CD4-positive, alpha-beta memory T cell (primary cell): ENCODE measurements around the gene PES1. TPM values are rescaled to one million over a fixed set of nuclear protein-coding genes. Genes with fewer than 3 reads are reported as not detected.

Experiments used
- CTCF ChIA-PET: fragments of 350-600 bp; sonication (Branson Sonifier 250); formaldehyde crosslinking; loops from one replicate; lab custom pipeline; 2021; ENCODE audit warnings: inconsistent platforms; ENCODE audit not compliant: partially characterized antibody; lab: Charles Lee
- POLR2A ChIA-PET: fragments of 350-600 bp; sonication (Branson Sonifier 250); formaldehyde crosslinking; loops from one replicate; lab custom pipeline; 2021; ENCODE audit not compliant: partially characterized antibody; lab: Charles Lee
- DNase-seq, 5 donors: peaks; one replicate each; pipeline versions ENCODE4 v3.0.0 to v3.0.0-alpha.2; 2020 to 2022; ENCODE audit warnings: mixed read lengths in 1 of 5
- H3K27ac ChIP-seq: one replicate; pipeline ENCODE4 v1.7.0; 2013; ENCODE audit warnings: low read depth, low read length
- H3K27me3 ChIP-seq: 2 replicates; pipeline ENCODE4 v1.7.0; 2013; ENCODE audit warnings: mild to moderate bottlenecking, low read length, moderate library complexity; ENCODE audit not compliant: insufficient read depth
- H3K36me3 ChIP-seq: 2 replicates; pipeline ENCODE4 v1.7.0; 2013; ENCODE audit warnings: mild to moderate bottlenecking, low read length, moderate library complexity; ENCODE audit not compliant: insufficient read depth
- H3K4me1 ChIP-seq: 2 replicates; pipeline ENCODE4 v1.7.0; 2013; ENCODE audit warnings: mild to moderate bottlenecking, low read length, moderate library complexity; ENCODE audit not compliant: insufficient read depth
- H3K4me3 ChIP-seq, 2 donors: one replicate each; pipeline ENCODE4 v1.7.0; 2013; ENCODE audit warnings: low read length in 2 of 2, mild to moderate bottlenecking in 1 of 2
- H3K9me3 ChIP-seq, 2 donors: one replicate each; pipeline ENCODE4 v1.7.0; 2013; ENCODE audit warnings: low read length in 2 of 2, control low read depth in 1 of 2; ENCODE audit not compliant: control insufficient read depth in 1 of 2
- H3K27ac Mint-ChIP-seq, 7 donors: one replicate each; pipeline ENCODE4 v1.8.0; 2020 to 2021; ENCODE audit warnings: mixed read lengths in 7 of 7, mild to moderate bottlenecking in 6 of 7, inconsistent platforms in 3 of 7, moderate library complexity in 3 of 7
- H3K27me3 Mint-ChIP-seq, 2 donors: one replicate each; pipeline ENCODE4 v1.8.0; 2020 to 2021; ENCODE audit warnings: mixed read lengths in 2 of 2
- H3K36me3 Mint-ChIP-seq, 2 donors: one replicate each; pipeline ENCODE4 v1.8.0; 2020 to 2021; ENCODE audit warnings: mixed read lengths in 2 of 2, inconsistent platforms in 1 of 2, mild to moderate bottlenecking in 1 of 2
- H3K4me1 Mint-ChIP-seq, 4 donors: one replicate each; pipeline ENCODE4 v1.8.0; 2020 to 2021; ENCODE audit warnings: mixed read lengths in 4 of 4, mild to moderate bottlenecking in 1 of 4
- H3K4me3 Mint-ChIP-seq, 8 donors: one replicate each; pipeline ENCODE4 v1.8.0; 2020 to 2021; ENCODE audit warnings: mixed read lengths in 8 of 8, mild to moderate bottlenecking in 7 of 8, moderate library complexity in 6 of 8, inconsistent platforms in 3 of 8
- H3K9me3 Mint-ChIP-seq, 8 donors: one replicate each; pipeline ENCODE4 v1.8.0; 2020 to 2021; ENCODE audit warnings: mixed read lengths in 8 of 8, mild to moderate bottlenecking in 5 of 8, inconsistent platforms in 3 of 8, moderate library complexity in 1 of 8
- intact Hi-C: fragments of 100-400 bp; cut with micrococcal nuclease; formaldehyde crosslinking; loops from one replicate; pipeline ENCODE4 v1.15.1; 2023
- polyA plus RNA-seq, 2 donors: library from polyadenylated mRNA; unstranded; fragments of 300-500 nt; fragmentation: Illumina TruSeq; gene quantifications; one replicate each; pipeline ENCODE4 v1.2.3, GENCODE V29; 2021
- total RNA-seq, 2 experiments: library from RNA; stranded (reverse); gene quantifications; one replicate each; pipeline ENCODE4 v1.2.3, GENCODE V29; 2021

Gene PES1
- total and polyA plus RNA-seq, 4 experiments from 2014 or later, result 41.3 to 51.6 (median 49.4) TPM

GRCh38 chr22:30605449-30606110, 13.9 kb upstream of the PES1 start:
- Mint-ChIP-seq H3K4me1 (peaks cover 13 to 30% (median 20%) of the 10 kb centered on the region in 4 donors), H3K27ac (peak overlapping the region in 3 of 7 donors; percentile 23 to 54 (median 28)), H3K9me3 (peaks cover 0 to 2% (median 0%) of the 10 kb centered on the region in 8 donors), H3K27me3 (peaks cover 0 to 1% of the 10 kb centered on the region in 2 donors), H3K4me3 (peak overlapping the region in 5 of 8 donors; percentile 35 to 77 (median 63)), H3K36me3 (no peaks in the 10 kb centered on the region)
- H3K9me3 ChIP-seq, result no peaks in the 10 kb centered on the region
- intact Hi-C loops, result no loop called here
- H3K27ac ChIP-seq, result no peak overlapping the region
- POLR2A ChIA-PET, result interaction anchor here (1.4 to 2.3 kb wide), 3 partner anchors 13 to 364 kb away, joined by 4 to 19 read pairs (median 11); partner anchors contain the start of genes PES1, SLC35E4 and TUG1
- H3K4me1 ChIP-seq, result peaks cover 16% of the 10 kb centered on the region
- no peaks in the 10 kb centered on the region for H3K27me3 ChIP-seq
- DNase-seq, result peak; percentile 17 to 50 (median 23)
- CTCF ChIA-PET, result interaction anchor here (0.8 to 2.7 kb wide), 6 partner anchors 8 to 42 kb away, joined by 3 to 14 read pairs (median 4); partner anchors contain the start of genes PES1 and SLC35E4
- no peak overlapping the region for H3K4me3 ChIP-seq
- no peaks in the 10 kb centered on the region for H3K36me3 ChIP-seq

- ChIA-PET CTCF (interaction anchor here (0.6 to 1.6 kb wide), 6 partner anchors 10 to 33 kb away, joined by 3 to 6 read pairs (median 4); no protein-coding TSS in a partner anchor), POLR2A (interaction anchor here (0.7 kb wide), 1 partner anchor 9 kb away, joined by 3 read pairs; no protein-coding TSS in a partner anchor)
- intact Hi-C loops, result no loop called here
- Mint-ChIP-seq H3K27me3 (peaks cover 0 to 1% of the 10 kb centered on the region in 2 donors), H3K4me1 (peaks cover 13 to 30% (median 20%) of the 10 kb centered on the region in 4 donors), H3K4me3 (no peak overlapping the region), H3K27ac (peak overlapping the region in 1 of 7 donors; percentile 42), H3K36me3 (no peaks in the 10 kb centered on the region), H3K9me3 (peaks cover 0 to 2% (median 0%) of the 10 kb centered on the region in 8 donors)
- no peak for DNase-seq
- H3K27me3 ChIP-seq, result no peaks in the 10 kb centered on the region
- no peaks in the 10 kb centered on the region for H3K36me3 ChIP-seq
- H3K27ac ChIP-seq, result no peak overlapping the region
- H3K4me3 ChIP-seq, result no peak overlapping the region
- no peaks in the 10 kb centered on the region for H3K9me3 ChIP-seq
- H3K4me1 ChIP-seq, result peaks cover 16% of the 10 kb centered on the region
Measured at GRCh38 chr22:30604723-30605122, 13.0 kb upstream of the PES1 start.

GRCh38 chr22:30603801-30604200, 12.1 kb upstream of the PES1 start:
- no peaks in the 10 kb centered on the region for H3K9me3 ChIP-seq
- peak overlapping the region in 1 of 7 donors; percentile 21 for H3K27ac Mint-ChIP-seq
- no peaks in the 10 kb centered on the region for H3K36me3 ChIP-seq

GRCh38 chr22:30602049-30602448, 10.3 kb upstream of the PES1 start:
- DNase-seq, result peak in 3 of 5 donors; percentile 15 to 39 (median 17)
- Histone ChIP-seq H3K9me3 (no peaks in the 10 kb centered on the region), H3K4me3 (no peak overlapping the region), H3K27ac (no peak overlapping the region), H3K27me3 (no peaks in the 10 kb centered on the region), H3K4me1 (peaks cover 10% of the 10 kb centered on the region), H3K36me3 (no peaks in the 10 kb centered on the region)
- Mint-ChIP-seq H3K4me3 (no peak overlapping the region), H3K9me3 (no peaks in the 10 kb centered on the region), H3K27ac (peak overlapping the region in 1 of 7 donors; percentile 68), H3K27me3 (peaks cover 0 to 3% of the 10 kb centered on the region in 2 donors), H3K4me1 (peaks cover 6 to 17% (median 13%) of the 10 kb centered on the region in 4 donors), H3K36me3 (no peaks in the 10 kb centered on the region)
- CTCF ChIA-PET, result interaction anchor here (1.0 kb wide), 1 partner anchor 11 kb away, joined by 3 read pairs; the partner anchor contains the start of gene PES1
- intact Hi-C loops, result loop anchor here (2.0 kb wide), 1 partner anchor 211 kb away; no protein-coding TSS in a partner anchor
- POLR2A ChIA-PET, result interaction anchor here (0.6 kb wide), 1 partner anchor 196 kb away, joined by 3 read pairs; no protein-coding TSS in a partner anchor

More at GRCh38 chr22:30603801-30604200, 12.1 kb upstream of the PES1 start:
- intact Hi-C loops, result loop anchor here (2.0 kb wide), 1 partner anchor 213 kb away; no protein-coding TSS in a partner anchor
- H3K27ac ChIP-seq, result no peak overlapping the region
- H3K27me3 ChIP-seq, result no peaks in the 10 kb centered on the region
- Mint-ChIP-seq H3K27me3 (peaks cover 0 to 1% of the 10 kb centered on the region in 2 donors), H3K4me1 (peaks cover 10 to 26% (median 19%) of the 10 kb centered on the region in 4 donors), H3K4me3 (no peak overlapping the region), H3K9me3 (no peaks in the 10 kb centered on the region), H3K36me3 (no peaks in the 10 kb centered on the region)
- ChIA-PET POLR2A (no interaction called here), CTCF (interaction anchor here (0.9 to 1.6 kb wide), 4 partner anchors 9 to 31 kb away, joined by 3 to 6 read pairs (median 4); no protein-coding TSS in a partner anchor)
- peaks cover 16% of the 10 kb centered on the region for H3K4me1 ChIP-seq
- no peak for DNase-seq
- H3K4me3 ChIP-seq, result no peak overlapping the region

- no peak overlapping the region for H3K4me3 Mint-ChIP-seq
- Histone ChIP-seq H3K36me3 (no peaks in the 10 kb centered on the region), H3K4me1 (peaks cover 9% of the 10 kb centered on the region), H3K9me3 (no peaks in the 10 kb centered on the region), H3K4me3 (no peak overlapping the region), H3K27ac (no peak overlapping the region), H3K27me3 (no peaks in the 10 kb centered on the region)
- no peak overlapping the region for H3K27ac Mint-ChIP-seq
- ChIA-PET POLR2A (no interaction called here), CTCF (interaction anchor here (1.0 kb wide), 2 partner anchors 10 to 32 kb away, joined by 3 to 4 read pairs; partner anchors contain the start of gene PES1)
- no peaks in the 10 kb centered on the region for H3K9me3 Mint-ChIP-seq
- H3K36me3 Mint-ChIP-seq, result no peaks in the 10 kb centered on the region
- no peak for DNase-seq
- peaks cover 6 to 14% (median 10%) of the 10 kb centered on the region in 4 donors for H3K4me1 Mint-ChIP-seq
- peaks cover 0 to 3% of the 10 kb centered on the region in 2 donors for H3K27me3 Mint-ChIP-seq
- intact Hi-C loops, result no loop called here
Measured at GRCh38 chr22:30601464-30601863, 9.8 kb upstream of the PES1 start.

- Histone ChIP-seq H3K27me3 (no peaks in the 10 kb centered on the region), H3K9me3 (no peaks in the 10 kb centered on the region), H3K4me3 (no peak overlapping the region), H3K36me3 (no peaks in the 10 kb centered on the region), H3K4me1 (peaks cover 4% of the 10 kb centered on the region), H3K27ac (no peak overlapping the region)
- no peaks in the 10 kb centered on the region for H3K9me3 Mint-ChIP-seq
- DNase-seq, result no peak
- H3K27me3 Mint-ChIP-seq, result peaks cover 2 to 3% of the 10 kb centered on the region in 2 donors
- H3K27ac Mint-ChIP-seq, result no peak overlapping the region
- CTCF ChIA-PET, result interaction anchor here (1.0 to 1.2 kb wide), 2 partner anchors 32 to 39 kb away, joined by 3 to 4 read pairs; no protein-coding TSS in a partner anchor
- H3K36me3 Mint-ChIP-seq, result no peaks in the 10 kb centered on the region
- peaks cover 6 to 9% (median 8%) of the 10 kb centered on the region in 4 donors for H3K4me1 Mint-ChIP-seq
- no peak overlapping the region for H3K4me3 Mint-ChIP-seq
- POLR2A ChIA-PET, result no interaction called here
- intact Hi-C loops, result no loop called here
Measured at GRCh38 chr22:30600921-30601320, 9.2 kb upstream of the PES1 start.

- H3K36me3 ChIP-seq, result no peaks in the 10 kb centered on the region
- intact Hi-C loops, result no loop called here
- no peaks in the 10 kb centered on the region for H3K9me3 ChIP-seq
- Mint-ChIP-seq H3K27ac (no peak overlapping the region), H3K4me3 (no peak overlapping the region), H3K36me3 (no peaks in the 10 kb centered on the region), H3K4me1 (peaks cover 0 to 3% (median 1%) of the 10 kb centered on the region in 4 donors), H3K9me3 (no peaks in the 10 kb centered on the region), H3K27me3 (peaks cover 4 to 5% of the 10 kb centered on the region in 2 donors)
- no peaks in the 10 kb centered on the region for H3K27me3 ChIP-seq
- POLR2A ChIA-PET, result no interaction called here
- DNase-seq, result no peak
- no peak overlapping the region for H3K27ac ChIP-seq
- no peaks in the 10 kb centered on the region for H3K4me1 ChIP-seq
- H3K4me3 ChIP-seq, result no peak overlapping the region
- CTCF ChIA-PET, result no interaction called here
Measured at GRCh38 chr22:30598986-30599385, 7.3 kb upstream of the PES1 start.
